CD4-positive, alpha-beta T cell treated with Interleukin-1 beta for 1 hour (primary cell): ENCODE data around the gene TRPM6.
"Not testable (repeated sequence)": the region's sequence is repeated elsewhere in the genome, so short reads cannot be mapped to it uniquely, and the experiment has no call there.

Experiments used
- DNase-seq, 2 donors: peaks; one replicate each; pipeline ENCODE4 v3.0.0-alpha.2; 2020 to 2022

The TRPM6 gene

GRCh38 chr9:74887041-74887980 lies at the start of gene TRPM6:
TRPM6 (minus strand) TSS chr9:74887921; CDS start chr9:74887856, 65 bp downstream.
- DNase-seq, result peak; percentile 21 to 27

GRCh38 chr9:74935008-74935407 lies 47.3 kb upstream of the TRPM6 start:
- DNase-seq, result no peak

GRCh38 chr9:74921737-74922136 lies 34.0 kb upstream of the TRPM6 start:
- DNase-seq, result no peak

GRCh38 chr9:74920944-74921626 lies 33.4 kb upstream of the TRPM6 start:
- no peak for DNase-seq

- DNase-seq, result no peak
Observed at GRCh38 chr9:74910036-74910435, 22.3 kb upstream of the TRPM6 start.

- no peak for DNase-seq
Observed at GRCh38 chr9:74908665-74909064, 20.9 kb upstream of the TRPM6 start.

- DNase-seq, result no peak
Observed at GRCh38 chr9:74907085-74907484, 19.4 kb upstream of the TRPM6 start.

GRCh38 chr9:74901001-74901400 lies 13.3 kb upstream of the TRPM6 start:
- no peak for DNase-seq

GRCh38 chr9:74888449-74888848 lies 728 bp upstream of the TRPM6 start:
- DNase-seq, result not testable (repeated sequence)

GRCh38 chr9:74887981-74888370 lies 255 bp upstream of the TRPM6 start:
- DNase-seq, result no peak

GRCh38 chr9:74876382-74876949 lies 11.3 kb downstream of the TRPM6 start:
- no peak for DNase-seq

- DNase-seq, result no peak
Observed at GRCh38 chr9:74875656-74876055, 12.1 kb downstream of the TRPM6 start.

- no peak for DNase-seq
Observed at GRCh38 chr9:74874220-74874619, 13.5 kb downstream of the TRPM6 start.

- no peak for DNase-seq
Observed at GRCh38 chr9:74872619-74873233, 15.0 kb downstream of the TRPM6 start.

GRCh38 chr9:74867483-74867882 lies 20.2 kb downstream of the TRPM6 start:
- no peak for DNase-seq

- DNase-seq, result no peak
Observed at GRCh38 chr9:74865177-74865576, 22.5 kb downstream of the TRPM6 start.

- DNase-seq, result no peak
Observed at GRCh38 chr9:74861773-74862474, 25.8 kb downstream of the TRPM6 start.

GRCh38 chr9:74861071-74861470 lies 26.6 kb downstream of the TRPM6 start:
- DNase-seq, result no peak

GRCh38 chr9:74860247-74860646 lies 27.5 kb downstream of the TRPM6 start:
- not testable (repeated sequence) for DNase-seq

- no peak for DNase-seq
Observed at GRCh38 chr9:74859786-74860185, 27.9 kb downstream of the TRPM6 start.

GRCh38 chr9:74858751-74859414 lies 28.8 kb downstream of the TRPM6 start:
- no peak for DNase-seq

GRCh38 chr9:74856989-74857388 lies 30.7 kb downstream of the TRPM6 start:
- DNase-seq, result no peak
